Parathyroid adenoma (tissue), 2 donors: ENCODE data around the gene FN1.

Experiments used
- H2AFZ ChIP-seq: fragments of 300-600 bp; sonication (generic); one replicate; pipeline ENCODE4 v1.7.0; 2017; ENCODE audit warnings: antibody characterized with exemption, mild to moderate bottlenecking
- H3K27ac ChIP-seq: fragments of 300-600 bp; sonication (generic); one replicate; pipeline ENCODE4 v1.7.0; 2017
- H3K27me3 ChIP-seq: fragments of 300-600 bp; sonication (generic); one replicate; pipeline ENCODE4 v1.7.0; 2017; ENCODE audit warnings: low read length; ENCODE audit not compliant: control insufficient read depth, insufficient read depth
- H3K36me3 ChIP-seq: fragments of 300-600 bp; sonication (generic); one replicate; pipeline ENCODE4 v1.7.0; 2017; ENCODE audit warnings: low read length; ENCODE audit not compliant: control insufficient read depth, insufficient read depth
- H3K4me1 ChIP-seq: fragments of 300-600 bp; sonication (generic); one replicate; pipeline ENCODE4 v1.7.0; 2017; ENCODE audit warnings: control low read depth
- H3K4me2 ChIP-seq: fragments of 300-600 bp; sonication (generic); one replicate; pipeline ENCODE4 v1.7.0; 2017; ENCODE audit warnings: low read length
- H3K4me3 ChIP-seq: fragments of 300-600 bp; sonication (generic); one replicate; pipeline ENCODE4 v1.7.0; 2017; ENCODE audit warnings: low read depth, low read length
- H3K79me2 ChIP-seq: fragments of 300-600 bp; sonication (generic); one replicate; pipeline ENCODE4 v1.7.0; 2017; ENCODE audit warnings: control low read depth
- H3K9ac ChIP-seq: fragments of 300-600 bp; sonication (generic); one replicate; pipeline ENCODE4 v1.7.0; 2017; ENCODE audit warnings: mild to moderate bottlenecking
- H3K9me3 ChIP-seq: fragments of 300-600 bp; sonication (generic); one replicate; pipeline ENCODE4 v1.7.0; 2017; ENCODE audit warnings: low read length; ENCODE audit not compliant: control insufficient read depth
- TF ChIP-seq, protein P1 (sequence below): fragments of 300-600 bp; sonication (generic); IDR thresholded peaks from one replicate; pipeline ENCODE4 v1.7.0; 2017; ENCODE audit warnings: antibody characterized with exemption, mild to moderate bottlenecking
- donor health status: primary hyperparathyroidism.

The FN1 gene

DNA sequence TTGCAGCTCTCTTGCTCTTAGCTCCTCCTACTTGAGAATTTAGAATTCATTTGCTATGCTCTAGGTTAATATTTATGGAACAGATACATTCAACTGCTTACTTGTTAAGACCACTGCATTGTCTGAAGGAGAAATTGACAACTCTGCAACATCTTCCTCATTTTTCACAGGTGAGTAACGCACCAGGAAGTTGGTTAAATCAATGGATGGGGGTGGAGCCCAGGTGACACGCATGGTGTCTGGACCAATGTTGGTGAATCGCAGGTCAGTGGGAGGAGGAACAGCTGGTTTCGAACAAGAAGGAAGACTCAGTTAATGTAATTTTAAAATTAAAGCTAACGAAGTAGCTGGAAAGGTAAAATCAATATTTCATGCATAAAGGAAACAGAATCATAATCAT is 44.3 kb downstream of the FN1 start:
- Histone ChIP-seq H3K27ac (no peak overlapping the region), H3K9me3 (no peaks in the 10 kb centered on the region), H3K4me2 (no peak overlapping the region), H2AFZ (no peak overlapping the region), H3K4me3 (no peak overlapping the region), H3K36me3 (no peaks in the 10 kb centered on the region), H3K4me1 (no peaks in the 10 kb centered on the region), H3K27me3 (no peaks in the 10 kb centered on the region), H3K9ac (no peak overlapping the region), H3K79me2 (no peaks in the 10 kb centered on the region)
- TF ChIP-seq, protein P1, sequence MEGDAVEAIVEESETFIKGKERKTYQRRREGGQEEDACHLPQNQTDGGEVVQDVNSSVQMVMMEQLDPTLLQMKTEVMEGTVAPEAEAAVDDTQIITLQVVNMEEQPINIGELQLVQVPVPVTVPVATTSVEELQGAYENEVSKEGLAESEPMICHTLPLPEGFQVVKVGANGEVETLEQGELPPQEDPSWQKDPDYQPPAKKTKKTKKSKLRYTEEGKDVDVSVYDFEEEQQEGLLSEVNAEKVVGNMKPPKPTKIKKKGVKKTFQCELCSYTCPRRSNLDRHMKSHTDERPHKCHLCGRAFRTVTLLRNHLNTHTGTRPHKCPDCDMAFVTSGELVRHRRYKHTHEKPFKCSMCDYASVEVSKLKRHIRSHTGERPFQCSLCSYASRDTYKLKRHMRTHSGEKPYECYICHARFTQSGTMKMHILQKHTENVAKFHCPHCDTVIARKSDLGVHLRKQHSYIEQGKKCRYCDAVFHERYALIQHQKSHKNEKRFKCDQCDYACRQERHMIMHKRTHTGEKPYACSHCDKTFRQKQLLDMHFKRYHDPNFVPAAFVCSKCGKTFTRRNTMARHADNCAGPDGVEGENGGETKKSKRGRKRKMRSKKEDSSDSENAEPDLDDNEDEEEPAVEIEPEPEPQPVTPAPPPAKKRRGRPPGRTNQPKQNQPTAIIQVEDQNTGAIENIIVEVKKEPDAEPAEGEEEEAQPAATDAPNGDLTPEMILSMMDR: no peak

GRCh38 chr2:215390550-215390913 is 45.3 kb downstream of the FN1 start:
- TF ChIP-seq, protein P1: no peak
- no peak overlapping the region for H3K9ac ChIP-seq
- no peaks in the 10 kb centered on the region for H3K4me1 ChIP-seq
- H3K27ac ChIP-seq: no peak overlapping the region
- H3K4me2 ChIP-seq: no peak overlapping the region
- no peak overlapping the region for H3K4me3 ChIP-seq
- H3K9me3 ChIP-seq: no peaks in the 10 kb centered on the region
- no peaks in the 10 kb centered on the region for H3K79me2 ChIP-seq
- H2AFZ ChIP-seq: no peak overlapping the region
- no peaks in the 10 kb centered on the region for H3K36me3 ChIP-seq
- no peaks in the 10 kb centered on the region for H3K27me3 ChIP-seq

GRCh38 chr2:215388002-215388728 is 47.7 kb downstream of the FN1 start:
- Histone ChIP-seq H3K27me3 (no peaks in the 10 kb centered on the region), H3K4me2 (no peak overlapping the region), H3K4me3 (no peak overlapping the region), H3K9ac (no peak overlapping the region), H3K9me3 (no peaks in the 10 kb centered on the region), H3K27ac (no peak overlapping the region), H3K36me3 (no peaks in the 10 kb centered on the region), H3K4me1 (no peaks in the 10 kb centered on the region), H3K79me2 (no peaks in the 10 kb centered on the region), H2AFZ (no peak overlapping the region)
- TF ChIP-seq, protein P1: no peak

DNA sequence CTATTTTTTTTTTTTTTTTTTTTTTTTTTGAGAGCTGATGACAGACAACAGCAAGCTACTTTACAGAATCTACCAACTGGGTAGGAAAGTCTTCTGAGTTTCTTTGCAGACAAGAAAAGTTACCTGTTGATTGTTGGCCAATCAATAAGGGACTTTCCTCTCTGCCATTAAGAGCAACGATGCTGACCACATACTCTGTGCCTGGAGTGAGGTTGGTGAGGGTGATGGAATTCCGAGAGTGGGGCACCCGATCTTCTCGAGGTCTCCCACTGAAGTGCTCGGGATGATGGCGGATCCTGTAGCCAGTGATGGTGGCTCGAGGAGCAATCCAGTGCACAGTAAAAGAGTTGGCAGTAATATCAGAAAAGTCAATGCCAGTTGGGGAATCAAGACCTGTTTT is 49.3 kb downstream of the FN1 start:
- TF ChIP-seq, protein P1: no peak
- Histone ChIP-seq H3K27me3 (no peaks in the 10 kb centered on the region), H3K4me3 (no peak overlapping the region), H3K9ac (no peak overlapping the region), H3K27ac (no peak overlapping the region), H2AFZ (no peak overlapping the region), H3K4me1 (no peaks in the 10 kb centered on the region), H3K79me2 (no peaks in the 10 kb centered on the region), H3K36me3 (no peaks in the 10 kb centered on the region), H3K4me2 (no peak overlapping the region), H3K9me3 (no peaks in the 10 kb centered on the region)

- H2AFZ ChIP-seq: no peak overlapping the region
- H3K4me1 ChIP-seq: no peaks in the 10 kb centered on the region
- no peak overlapping the region for H3K4me2 ChIP-seq
- no peak overlapping the region for H3K27ac ChIP-seq
- TF ChIP-seq, protein P1: no peak
- no peaks in the 10 kb centered on the region for H3K9me3 ChIP-seq
- no peaks in the 10 kb centered on the region for H3K36me3 ChIP-seq
- no peak overlapping the region for H3K4me3 ChIP-seq
- H3K79me2 ChIP-seq: no peaks in the 10 kb centered on the region
- no peaks in the 10 kb centered on the region for H3K27me3 ChIP-seq
- no peak overlapping the region for H3K9ac ChIP-seq
These were observed 51.2 kb downstream of the FN1 start for GRCh38 chr2:215384710-215385109.
